ENCODE results near the gene PPIP5K1. TPM values are rescaled to one million over a fixed set of nuclear protein-coding genes. Genes with fewer than 3 reads are reported as not detected.

PPIP5K1 gene
- total RNA-seq, 1 donor from 2014 or later, result 60.0 TPM

Other genes with a start within 250 kb of the PPIP5K1 start
- gene ZSCAN29, start 219.2 kb downstream of the PPIP5K1 start, total RNA-seq, result 30.9 and 32.1 TPM in 2 replicates
- 48.0 and 49.6 TPM in 2 replicates for gene TUBGCP4, start 219.1 kb downstream of the PPIP5K1 start, total RNA-seq
- 38.7 and 40.0 TPM in 2 replicates for gene TP53BP1, start 97.1 kb downstream of the PPIP5K1 start, total RNA-seq
- gene MAP1A, start 72.6 kb downstream of the PPIP5K1 start, total RNA-seq, result 2.0 and 2.1 TPM in 2 replicates
- gene CKMT1B, start 3.8 kb upstream of the PPIP5K1 start, total RNA-seq, result 0.66 and 0.77 TPM in 2 replicates
- 0.05 and 0.45 TPM in 2 replicates for gene STRC, start 28.6 kb upstream of the PPIP5K1 start, total RNA-seq
- 8.9 and 10.0 TPM in 2 replicates for gene CATSPER2, start 58.6 kb upstream of the PPIP5K1 start, total RNA-seq
- 0.28 and 0.66 TPM in 2 replicates for gene CKMT1A, start 103.7 kb upstream of the PPIP5K1 start, total RNA-seq
- 313 and 336 TPM in 2 replicates for gene PDIA3, start 156.2 kb upstream of the PPIP5K1 start, total RNA-seq
- gene ELL3, start 186.8 kb upstream of the PPIP5K1 start, total RNA-seq, result 1.2 and 1.3 TPM in 2 replicates
- 524 TPM in 2 replicates for gene SERF2, start 202.1 kb upstream of the PPIP5K1 start, total RNA-seq
- 0.28 and 0.33 TPM in 2 replicates for gene SERINC4, start 210.0 kb upstream of the PPIP5K1 start, total RNA-seq
- gene HYPK, start 210.4 kb upstream of the PPIP5K1 start, total RNA-seq, result 20.3 and 33.8 TPM in 2 replicates
- gene MFAP1, start 234.5 kb upstream of the PPIP5K1 start, total RNA-seq, result 49.3 and 51.3 TPM in 2 replicates
- 76.6 and 80.4 TPM in 2 replicates for gene WDR76, start 236.8 kb upstream of the PPIP5K1 start, total RNA-seq